DMS79 (cell line): ENCODE results near the gene HIKESHI.
"Not testable (repeated sequence)": the region's sequence is repeated elsewhere in the genome, so short reads cannot be mapped to it uniquely, and the experiment has no call there.

Experiments used
- DNase-seq: peaks from one replicate; lab custom pipeline; 2025; lab: John Stamatoyannopoulos, UW

HIKESHI gene, protein sequence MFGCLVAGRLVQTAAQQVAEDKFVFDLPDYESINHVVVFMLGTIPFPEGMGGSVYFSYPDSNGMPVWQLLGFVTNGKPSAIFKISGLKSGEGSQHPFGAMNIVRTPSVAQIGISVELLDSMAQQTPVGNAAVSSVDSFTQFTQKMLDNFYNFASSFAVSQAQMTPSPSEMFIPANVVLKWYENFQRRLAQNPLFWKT

DNA sequence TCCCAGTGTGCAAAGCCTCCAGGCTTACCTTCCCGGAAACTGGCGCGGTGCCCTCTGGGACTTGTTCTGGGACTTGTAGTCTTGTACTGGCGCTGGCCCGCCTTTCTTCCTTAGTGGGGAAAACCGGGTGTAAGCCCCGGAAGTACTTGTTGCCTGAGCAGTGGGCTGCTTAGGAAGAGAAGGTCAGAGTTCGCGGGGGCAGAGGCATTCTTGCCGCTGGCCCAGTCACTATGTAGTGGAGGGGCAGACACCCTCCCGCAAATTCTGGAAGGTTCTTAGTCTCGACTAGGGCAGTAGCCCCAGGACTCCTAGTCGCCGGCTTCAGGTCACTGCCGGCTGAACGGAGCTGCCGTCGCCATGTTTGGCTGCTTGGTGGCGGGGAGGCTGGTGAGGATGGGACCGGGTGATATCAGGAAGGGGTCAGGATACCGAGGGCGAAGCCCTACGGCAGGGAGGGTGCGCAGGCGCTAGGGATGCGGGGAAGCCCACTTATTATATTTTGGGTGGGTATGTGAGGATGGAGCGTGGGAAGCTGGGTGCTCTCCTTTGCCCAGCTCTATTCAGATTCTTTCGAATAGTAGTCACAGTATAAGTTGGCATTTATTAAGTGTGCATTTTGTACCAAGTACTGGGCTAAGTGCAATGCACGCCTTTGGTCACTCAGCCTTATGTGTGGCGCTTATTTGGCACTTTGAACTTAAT, at the start of gene HIKESHI:
Gene HIKESHI, plus strand, starts transcription at position 149 of the 702 bp plus-strand sequence. Its CDS starts 209 bp downstream, at position 358.
- DNase-seq = peak; percentile 99

GRCh38 chr11:86255896-86256295, 46.1 kb upstream of the HIKESHI start:
- no peak for DNase-seq

GRCh38 chr11:86256608-86257007, 45.4 kb upstream of the HIKESHI start:
- DNase-seq = no peak

- DNase-seq = no peak
Observed at GRCh38 chr11:86257446-86257845, 44.6 kb upstream of the HIKESHI start.

DNA sequence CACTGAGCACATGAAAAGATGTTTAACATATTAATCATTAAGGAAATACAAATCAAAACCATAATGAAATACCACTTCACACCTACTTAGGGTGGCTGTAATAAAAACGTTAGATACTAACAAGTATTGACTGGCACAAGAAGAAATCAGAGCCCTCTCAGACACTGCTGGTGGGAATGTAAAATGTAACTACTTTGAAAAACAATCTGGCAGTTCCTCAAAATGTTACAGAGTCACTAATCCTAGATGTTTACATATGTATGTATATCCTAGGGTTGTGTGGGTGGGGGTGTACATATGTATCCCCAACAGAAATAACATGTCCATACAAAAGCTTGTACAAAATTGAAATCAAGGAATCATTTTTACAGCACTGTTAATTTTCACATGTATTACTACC, 42.3 kb upstream of the HIKESHI start:
- DNase-seq = no peak

GRCh38 chr11:86261328-86261727, 40.7 kb upstream of the HIKESHI start:
- DNase-seq = no peak

DNA sequence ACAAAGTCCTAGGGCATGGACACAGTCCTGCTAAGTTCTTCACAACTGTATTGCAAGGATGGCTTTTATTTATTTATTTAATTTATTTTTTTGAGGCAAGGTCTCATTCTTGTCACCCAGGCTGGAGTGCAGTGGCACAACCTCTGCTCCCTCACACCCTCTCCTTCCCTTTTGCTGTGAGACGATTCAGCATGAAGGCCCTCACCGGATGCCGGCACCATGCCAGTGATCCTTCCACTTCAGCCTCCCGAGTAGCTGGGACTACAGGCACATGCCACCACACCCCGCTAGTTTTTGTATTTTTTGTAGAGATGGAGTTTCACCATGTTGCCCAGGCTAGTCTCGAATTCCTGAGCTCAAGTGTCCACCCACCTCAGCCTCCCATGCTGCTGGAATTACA, 39.7 kb upstream of the HIKESHI start:
- DNase-seq = no peak

DNA sequence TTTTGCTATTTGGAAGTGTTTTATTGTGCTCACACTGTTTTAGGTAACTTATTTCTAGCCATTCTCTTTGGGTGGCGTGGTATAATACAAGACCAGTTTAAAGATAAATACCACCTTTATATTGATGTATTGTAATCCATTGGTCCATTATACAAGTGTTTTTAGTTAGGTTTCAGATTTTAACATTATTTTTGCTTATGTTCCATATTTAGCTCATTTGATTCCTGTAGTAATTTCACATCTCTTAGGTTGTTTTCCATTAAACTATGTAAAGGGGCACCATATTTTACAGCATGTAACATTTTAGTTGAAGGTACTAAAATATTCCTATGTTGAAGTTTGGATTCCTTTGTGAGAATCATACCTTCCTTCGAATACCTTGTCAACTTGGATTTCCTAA, 37.4 kb upstream of the HIKESHI start:
- no peak for DNase-seq

GRCh38 chr11:86265194-86265593, 36.8 kb upstream of the HIKESHI start:
- DNase-seq = no peak

GRCh38 chr11:86269645-86270044, 32.4 kb upstream of the HIKESHI start:
- no peak for DNase-seq

GRCh38 chr11:86274503-86274902, 27.5 kb upstream of the HIKESHI start:
- no peak for DNase-seq

- DNase-seq = peak; percentile 69
Observed at GRCh38 chr11:86274999-86275398, 27.0 kb upstream of the HIKESHI start.

- peak; percentile 93 for DNase-seq
Observed at GRCh38 chr11:86275493-86276370, 26.3 kb upstream of the HIKESHI start.

- DNase-seq = no peak
Observed at GRCh38 chr11:86277741-86278140, 24.3 kb upstream of the HIKESHI start.

- no peak for DNase-seq
Observed at GRCh38 chr11:86278226-86278625, 23.8 kb upstream of the HIKESHI start.

- DNase-seq = no peak
Observed at GRCh38 chr11:86279747-86280146, 22.3 kb upstream of the HIKESHI start.

GRCh38 chr11:86287468-86287796, 14.6 kb upstream of the HIKESHI start:
- no peak for DNase-seq

DNA sequence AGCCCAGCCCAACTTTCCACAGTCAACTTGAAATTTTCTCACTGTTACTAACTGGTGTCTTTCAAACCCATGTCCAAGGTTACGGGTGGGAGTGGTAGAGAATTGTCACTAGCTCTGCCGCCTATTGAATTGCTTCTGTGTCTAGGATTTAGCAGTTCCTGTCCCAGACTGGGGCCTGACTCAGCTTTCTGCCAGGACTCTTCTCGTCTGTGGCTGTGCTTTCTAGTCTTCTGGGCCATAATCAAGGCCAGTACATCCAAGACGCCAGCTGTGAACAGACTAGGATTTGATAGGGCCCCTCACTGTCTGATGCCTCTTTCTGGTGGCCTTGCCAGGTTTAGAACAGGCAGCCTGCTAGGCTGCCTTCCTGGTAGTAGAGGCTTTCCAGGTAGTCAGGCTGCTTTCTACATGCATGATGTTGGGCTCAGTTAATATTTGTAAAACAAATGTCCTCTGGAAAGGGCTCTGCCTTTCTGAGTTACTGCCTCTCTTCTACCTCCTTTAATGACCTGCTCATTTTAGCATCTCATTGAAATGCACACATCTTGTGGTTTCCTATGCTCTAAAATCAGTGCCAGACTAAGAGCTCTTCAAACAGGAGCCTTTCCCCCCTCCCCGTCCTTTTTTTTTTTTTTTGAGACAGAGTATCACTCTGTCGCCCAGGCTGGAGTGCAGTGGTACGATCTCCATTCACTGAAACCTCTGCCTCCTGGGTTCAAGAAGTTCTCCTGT, 13.1 kb upstream of the HIKESHI start:
- no peak for DNase-seq

DNA sequence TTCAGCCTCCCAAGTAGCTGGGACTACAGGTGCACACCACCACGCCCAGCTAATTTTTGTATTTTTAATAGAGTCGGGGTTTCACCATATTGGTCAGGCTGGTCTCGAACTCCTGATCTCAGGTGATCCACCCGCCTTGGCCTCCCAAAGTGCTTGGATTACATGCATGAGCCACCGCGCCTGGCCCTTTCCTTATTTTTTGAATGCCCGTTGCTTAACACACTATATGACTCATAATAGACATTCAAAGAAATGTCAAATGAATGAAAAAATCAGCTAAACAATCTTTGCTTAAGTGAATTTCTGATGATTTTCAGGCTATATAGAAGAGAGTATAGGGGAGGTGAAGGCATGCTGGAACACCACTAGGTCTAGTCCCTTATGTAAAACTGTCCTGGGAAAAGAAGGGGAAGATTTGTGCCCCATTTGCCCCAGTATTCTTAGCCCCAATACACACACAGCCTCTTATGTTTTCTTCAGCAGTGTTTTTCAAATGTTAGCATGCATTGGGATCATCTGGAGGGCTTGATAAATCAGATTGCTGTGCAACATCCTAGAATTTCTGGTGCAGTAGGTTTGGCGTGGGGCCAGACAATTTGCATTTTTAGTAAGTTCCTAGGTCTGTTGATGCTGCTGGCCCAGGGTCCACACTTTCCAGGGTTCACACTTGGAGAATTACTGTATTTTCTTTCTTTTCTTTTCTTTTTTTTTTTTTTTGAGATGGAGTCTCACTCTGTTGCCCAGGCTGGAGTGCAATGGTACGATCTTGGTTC, 12.3 kb upstream of the HIKESHI start:
- DNase-seq = not testable (repeated sequence)

DNA sequence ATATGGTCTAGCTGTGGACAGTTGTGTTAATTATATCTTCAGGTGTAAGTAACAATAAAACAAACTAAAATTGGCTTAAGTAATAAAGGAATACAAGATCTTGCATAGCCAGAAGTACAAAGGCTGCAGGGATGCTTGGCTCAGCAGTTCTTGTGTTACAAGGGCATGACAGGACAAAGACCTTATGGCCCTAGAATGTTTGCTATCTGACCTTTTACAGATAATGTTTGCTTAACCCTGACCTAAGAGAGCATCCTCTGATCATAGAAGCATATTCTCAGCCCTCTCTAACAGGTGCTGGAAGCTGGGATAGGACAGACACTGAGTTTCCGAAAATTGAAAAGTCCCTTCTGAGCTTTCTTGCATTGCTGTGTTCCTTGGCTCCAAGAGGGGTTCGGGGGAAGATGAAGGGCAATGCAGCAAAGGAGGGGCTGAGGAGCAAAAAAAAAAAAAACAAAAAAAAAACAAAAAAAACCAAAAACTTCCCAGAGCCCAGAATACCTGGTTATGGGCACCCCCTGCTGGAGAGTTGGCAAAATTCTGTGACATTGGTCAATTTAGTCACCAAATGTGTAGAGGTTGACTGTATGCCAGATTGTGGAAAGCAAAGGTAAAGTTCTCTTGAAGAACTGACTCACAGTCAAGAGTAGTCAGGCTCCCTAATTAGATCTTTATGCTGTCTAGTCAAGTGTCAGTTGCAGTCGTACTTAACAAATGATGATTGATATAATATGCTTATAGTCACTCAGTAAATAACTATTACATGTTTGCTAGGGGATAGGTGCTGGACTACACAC, 10.4 kb upstream of the HIKESHI start:
- peak; percentile 28 for DNase-seq
